Naive B cell (primary cell): ENCODE results near the gene FKBP11. TPM values are rescaled to one million over a fixed set of nuclear protein-coding genes. Genes with fewer than 3 reads are reported as not detected.
"Not testable (repeated sequence)": the region's sequence is repeated elsewhere in the genome, so short reads cannot be mapped to it uniquely, and the experiment has no call there.

Experiments
- ATAC-seq, 2 donors: fragments of 150-1000 bp; cut with Tn5 transposase; 2 replicates each; pipeline ENCODE4 v1.10.0; 2021; ENCODE audit warnings: low read depth in 2 of 2, mild to moderate bottlenecking in 2 of 2, moderate library complexity in 2 of 2
- DNase-seq: peaks from one replicate; pipeline ENCODE4 v3.0.0; 2022
- H3K27ac Mint-ChIP-seq, 6 donors: one replicate each; pipeline ENCODE4 v1.8.0; 2020 to 2022; ENCODE audit warnings: mild to moderate bottlenecking in 6 of 6, mixed read lengths in 6 of 6, moderate library complexity in 5 of 6, inconsistent platforms in 2 of 6
- H3K27me3 Mint-ChIP-seq, 3 donors: one replicate each; pipeline ENCODE4 v1.8.0; 2021 to 2022; ENCODE audit warnings: mixed read lengths in 3 of 3, mild to moderate bottlenecking in 1 of 3
- H3K36me3 Mint-ChIP-seq, 2 donors: one replicate each; pipeline ENCODE4 v1.8.0; 2020 to 2022; ENCODE audit warnings: mixed read lengths in 2 of 2, inconsistent platforms in 1 of 2, mild to moderate bottlenecking in 1 of 2
- H3K4me1 Mint-ChIP-seq, 3 donors: one replicate each; pipeline ENCODE4 v1.8.0; 2020 to 2022; ENCODE audit warnings: mixed read lengths in 3 of 3, inconsistent platforms in 1 of 3, mild to moderate bottlenecking in 1 of 3, moderate library complexity in 1 of 3
- H3K4me3 Mint-ChIP-seq, 8 donors: one replicate each; pipeline ENCODE4 v1.8.0; 2020 to 2022; ENCODE audit warnings: mild to moderate bottlenecking in 8 of 8, mixed read lengths in 8 of 8, moderate library complexity in 8 of 8, inconsistent platforms in 2 of 8
- H3K9me3 Mint-ChIP-seq, 7 donors: one replicate each; pipeline ENCODE4 v1.8.0; 2020 to 2022; ENCODE audit warnings: mixed read lengths in 7 of 7, mild to moderate bottlenecking in 5 of 7, inconsistent platforms in 2 of 7, moderate library complexity in 1 of 7
- polyA plus RNA-seq, 6 donors: library from polyadenylated mRNA; unstranded; fragments of 300-500 nt; fragmentation: Illumina TruSeq; gene quantifications; one replicate each; pipeline ENCODE4 v1.2.3, GENCODE V29; 2021; ENCODE audit warnings: low read depth in 6 of 6

FKBP11 gene
- polyA plus RNA-seq, 6 donors from 2014 or later: 29.3 to 35.6 (median 32.7) TPM

GRCh38 chr12:48883305-48884161 is 41.8 kb downstream of the FKBP11 start:
- ATAC-seq (no peak), DNase-seq (no peak)
- Mint-ChIP-seq H3K9me3 (no peaks in the 10 kb centered on the region), H3K27ac (no peak overlapping the region), H3K4me3 (no peak overlapping the region), H3K4me1 (peaks cover 0 to 7% (median 0%) of the 10 kb centered on the region in 3 donors), H3K27me3 (peaks cover 24 to 52% (median 51%) of the 10 kb centered on the region in 3 donors), H3K36me3 (no peaks in the 10 kb centered on the region)

- ATAC-seq: no peak
- H3K9me3 Mint-ChIP-seq: no peaks in the 10 kb centered on the region
- no peak for DNase-seq
- H3K4me3 Mint-ChIP-seq: no peak overlapping the region
- H3K36me3 Mint-ChIP-seq: no peaks in the 10 kb centered on the region
- peaks cover 0 to 7% (median 0%) of the 10 kb centered on the region in 3 donors for H3K4me1 Mint-ChIP-seq
- peaks cover 24 to 52% (median 51%) of the 10 kb centered on the region in 3 donors for H3K27me3 Mint-ChIP-seq
- H3K27ac Mint-ChIP-seq: no peak overlapping the region
Measured at GRCh38 chr12:48882972-48883304, 42.4 kb downstream of the FKBP11 start.

DNA sequence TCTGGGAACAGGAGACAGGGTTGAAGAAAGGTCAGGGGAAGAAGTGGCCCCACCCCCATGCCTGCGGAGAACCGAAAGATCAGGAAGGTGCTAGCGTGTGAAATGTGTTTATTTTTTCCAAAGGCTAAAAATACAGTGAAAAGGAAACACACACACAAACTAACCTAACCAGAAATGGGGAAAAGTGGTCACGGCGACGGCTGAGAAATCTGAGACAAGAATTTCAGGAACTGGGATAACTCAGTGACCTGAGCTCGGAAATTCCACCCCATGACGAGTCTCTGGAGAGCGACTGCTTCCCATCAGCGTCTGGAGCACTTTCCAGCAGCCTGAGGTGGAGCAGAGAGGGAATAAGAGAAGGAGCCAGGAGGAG is 43.0 kb downstream of the FKBP11 start:
- Mint-ChIP-seq H3K9me3 (no peaks in the 10 kb centered on the region), H3K27ac (peak overlapping the region in 1 of 6 donors; percentile 8), H3K27me3 (peaks cover 24 to 52% (median 51%) of the 10 kb centered on the region in 3 donors), H3K36me3 (no peaks in the 10 kb centered on the region), H3K4me1 (peaks cover 0 to 7% (median 0%) of the 10 kb centered on the region in 3 donors), H3K4me3 (no peak overlapping the region)
- DNase-seq: no peak
- ATAC-seq: no peak

GRCh38 chr12:48881686-48882314 is 43.5 kb downstream of the FKBP11 start:
- H3K36me3 Mint-ChIP-seq: no peaks in the 10 kb centered on the region
- H3K4me3 Mint-ChIP-seq: no peak overlapping the region
- H3K27me3 Mint-ChIP-seq: peaks cover 24 to 57% (median 51%) of the 10 kb centered on the region in 3 donors
- peak overlapping the region in 1 of 6 donors; percentile 8 for H3K27ac Mint-ChIP-seq
- peaks cover 0 to 7% (median 0%) of the 10 kb centered on the region in 3 donors for H3K4me1 Mint-ChIP-seq
- no peaks in the 10 kb centered on the region for H3K9me3 Mint-ChIP-seq
- DNase-seq: no peak
- ATAC-seq: no peak

DNA sequence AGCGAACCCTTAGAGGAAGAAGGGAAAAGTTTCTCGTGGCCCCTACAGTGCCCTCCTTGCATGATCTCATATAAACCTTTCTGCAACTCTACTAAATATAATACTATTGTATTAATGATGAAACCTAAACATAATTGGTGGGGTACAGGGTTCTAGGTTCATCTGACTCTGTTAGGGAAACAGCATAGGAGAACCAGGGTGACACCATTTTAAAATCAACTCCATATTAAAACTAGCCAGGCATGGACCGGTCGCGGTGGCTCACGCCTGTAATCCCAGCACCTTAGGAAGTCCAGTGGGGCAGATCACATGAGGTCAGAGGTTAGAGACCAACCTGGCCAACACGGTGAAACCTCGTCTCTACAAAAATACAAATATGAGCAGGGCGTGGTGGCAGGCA is 44.6 kb downstream of the FKBP11 start:
- DNase-seq (no peak), ATAC-seq (no peak)
- Mint-ChIP-seq H3K4me1 (peaks cover 0 to 7% (median 0%) of the 10 kb centered on the region in 3 donors), H3K27ac (no peak overlapping the region), H3K4me3 (no peak overlapping the region), H3K36me3 (no peaks in the 10 kb centered on the region), H3K27me3 (peaks cover 24 to 57% (median 51%) of the 10 kb centered on the region in 3 donors), H3K9me3 (no peaks in the 10 kb centered on the region)

DNA sequence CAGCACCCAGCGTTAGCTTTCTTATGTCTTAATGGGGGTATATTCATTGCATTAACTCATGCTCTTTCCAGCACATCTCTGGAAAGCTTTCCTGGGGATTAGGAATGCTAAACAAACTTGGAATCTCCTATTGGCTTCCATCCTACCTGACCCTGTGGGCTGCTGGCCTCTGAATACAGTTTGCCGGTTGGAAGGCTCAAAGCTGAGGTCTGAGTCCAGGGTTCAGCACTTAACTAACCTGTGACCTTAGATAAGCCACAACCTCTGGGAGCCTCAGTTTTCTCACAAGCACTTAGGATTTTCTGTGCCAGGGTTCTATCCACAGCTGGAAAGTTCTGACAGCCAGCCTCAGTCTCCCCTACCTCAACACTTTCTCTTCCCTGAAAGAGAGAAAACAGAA is 46.7 kb downstream of the FKBP11 start:
- H3K36me3 Mint-ChIP-seq: no peaks in the 10 kb centered on the region
- ATAC-seq (no peak), DNase-seq (no peak)
- no peak overlapping the region for H3K4me3 Mint-ChIP-seq
- peaks cover 0 to 7% (median 0%) of the 10 kb centered on the region in 3 donors for H3K4me1 Mint-ChIP-seq
- peaks cover 24 to 42% (median 37%) of the 10 kb centered on the region in 3 donors for H3K27me3 Mint-ChIP-seq
- H3K27ac Mint-ChIP-seq: no peak overlapping the region
- H3K9me3 Mint-ChIP-seq: no peaks in the 10 kb centered on the region

- Mint-ChIP-seq H3K27ac (no peak overlapping the region), H3K27me3 (peaks cover 15 to 33% (median 17%) of the 10 kb centered on the region in 3 donors), H3K4me1 (no peaks in the 10 kb centered on the region), H3K4me3 (no peak overlapping the region), H3K9me3 (no peaks in the 10 kb centered on the region), H3K36me3 (no peaks in the 10 kb centered on the region)
- no peak for ATAC-seq
- no peak for DNase-seq
Measured at GRCh38 chr12:48875944-48876515, 49.3 kb downstream of the FKBP11 start.

DNA sequence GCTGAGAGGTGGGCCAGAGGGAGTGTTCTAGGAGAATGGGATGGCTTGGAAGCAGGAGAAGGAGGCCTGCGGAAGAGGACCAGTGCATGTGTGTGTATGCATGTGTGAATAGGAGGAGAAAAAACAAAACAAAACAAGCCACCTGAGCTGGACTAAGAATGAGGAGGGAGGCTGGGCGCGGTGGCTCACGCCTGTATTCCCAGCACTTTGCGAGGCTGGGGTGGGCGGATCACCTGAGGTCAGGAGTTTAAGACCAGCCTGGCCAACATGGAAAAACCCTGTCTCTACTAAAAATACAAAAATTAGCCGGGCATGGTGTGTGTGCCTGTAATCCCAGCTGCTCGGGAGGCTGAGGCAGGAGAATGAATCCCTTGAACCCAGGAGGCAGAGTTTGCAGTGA is 51.8 kb downstream of the FKBP11 start:
- ATAC-seq, H3K4me1 Mint-ChIP-seq, H3K9me3 Mint-ChIP-seq, DNase-seq, H3K36me3 Mint-ChIP-seq, H3K4me3 Mint-ChIP-seq: not testable (repeated sequence)
- Mint-ChIP-seq H3K27ac (peak overlapping the region in 2 of 6 donors; percentile 11 to 86), H3K27me3 (peaks cover 0 to 20% (median 7%) of the 10 kb centered on the region in 3 donors)

- H3K4me1 Mint-ChIP-seq: no peaks in the 10 kb centered on the region
- no peaks in the 10 kb centered on the region for H3K9me3 Mint-ChIP-seq
- H3K36me3 Mint-ChIP-seq: no peaks in the 10 kb centered on the region
- H3K27ac Mint-ChIP-seq: peak overlapping the region in 1 of 6 donors; percentile 86
- DNase-seq: no peak
- no peak for ATAC-seq
- H3K4me3 Mint-ChIP-seq: no peak overlapping the region
- H3K27me3 Mint-ChIP-seq: peaks cover 0 to 20% (median 7%) of the 10 kb centered on the region in 3 donors
Measured at GRCh38 chr12:48873096-48873495, 52.2 kb downstream of the FKBP11 start.

Other genes starting within 250 kb of the FKBP11 start
- gene KANSL2, start 243.3 kb downstream of the FKBP11 start, polyA plus RNA-seq: 10 to 100 TPM; 32.5 to 65.2 (median 41.3) TPM
- 10 to 100 TPM; 13.8 to 34.5 (median 26.4) TPM for gene CCNT1, start 208.8 kb downstream of the FKBP11 start, polyA plus RNA-seq
- not detected for gene ADCY6, start 136.4 kb downstream of the FKBP11 start, polyA plus RNA-seq
- gene CACNB3, start 107.0 kb downstream of the FKBP11 start, polyA plus RNA-seq: 1 to 10 TPM in 1 of 6 donors, under 1 TPM in 2, not detected in 3; 0.17 to 1.0 (median 0.23) TPM
- gene DDX23, start 73.3 kb downstream of the FKBP11 start, polyA plus RNA-seq: 10 to 100 TPM in 5 of 6 donors, 1 to 10 TPM in 1; 9.1 to 51.3 (median 29.9) TPM
- gene RND1, start 59.6 kb downstream of the FKBP11 start, polyA plus RNA-seq: 1 to 10 TPM; 2.0 to 3.8 (median 3.0) TPM
- gene ARF3, start 32.0 kb upstream of the FKBP11 start, polyA plus RNA-seq: 10 to 100 TPM; 21.7 to 40.3 (median 25.8) TPM
- gene WNT10B, start 46.2 kb upstream of the FKBP11 start, polyA plus RNA-seq: not detected
- gene WNT1, start 52.8 kb upstream of the FKBP11 start, polyA plus RNA-seq: under 1 TPM in 1 of 6 donors, not detected in 5; 0.23 TPM
- gene DDN, start 73.9 kb upstream of the FKBP11 start, polyA plus RNA-seq: under 1 TPM in 5 of 6 donors, not detected in 1; 0.12 to 0.52 (median 0.20) TPM
- gene PRKAG1, start 93.3 kb upstream of the FKBP11 start, polyA plus RNA-seq: 10 to 100 TPM; 36.2 to 76.2 (median 52.1) TPM
- gene KMT2D, start 135.3 kb upstream of the FKBP11 start, polyA plus RNA-seq: 10 to 100 TPM in 3 of 6 donors, 1 to 10 TPM in 3; 2.6 to 33.6 (median 9.7) TPM
- gene RHEBL1, start 144.5 kb upstream of the FKBP11 start, polyA plus RNA-seq: 1 to 10 TPM; 4.5 to 8.6 (median 6.1) TPM
- gene DHH, start 169.3 kb upstream of the FKBP11 start, polyA plus RNA-seq: not detected
- 10 to 100 TPM; 42.4 to 93.6 (median 59.1) TPM for gene LMBR1L, start 185.4 kb upstream of the FKBP11 start, polyA plus RNA-seq
- 100 to 1,000 TPM; 355 to 614 (median 402) TPM for gene TUBA1B, start 205.9 kb upstream of the FKBP11 start, polyA plus RNA-seq